HUES48 (cell line): ENCODE data around the gene GRIN3B.

Source experiments
- H3K27ac ChIP-seq: one replicate; pipeline ENCODE4 v1.7.0; 2013; ENCODE audit warnings: low read depth, low read length, inconsistent platforms
- H3K27me3 ChIP-seq: 2 replicates; pipeline ENCODE4 v1.6.1; 2013; ENCODE audit warnings: mild to moderate bottlenecking, low read length; ENCODE audit not compliant: control insufficient read depth, insufficient read depth
- H3K36me3 ChIP-seq: 2 replicates; pipeline ENCODE4 v1.6.1; 2013; ENCODE audit warnings: low read length; ENCODE audit not compliant: control insufficient read depth, insufficient read depth
- H3K4me1 ChIP-seq: 2 replicates; pipeline ENCODE4 v1.6.1; 2013; ENCODE audit warnings: mild to moderate bottlenecking, low read length; ENCODE audit not compliant: control insufficient read depth, insufficient read depth
- H3K4me3 ChIP-seq: 2 replicates; pipeline ENCODE4 v1.5.1; 2013; ENCODE audit warnings: mild to moderate bottlenecking, low read depth, low read length
- H3K9ac ChIP-seq: 2 replicates; pipeline ENCODE4 v1.6.1; 2013; ENCODE audit warnings: mild to moderate bottlenecking, low read depth, low read length, moderate library complexity
- H3K9me3 ChIP-seq: 2 replicates; pipeline ENCODE4 v1.6.1; 2013; ENCODE audit warnings: low read length; ENCODE audit not compliant: control insufficient read depth, insufficient read depth

GRIN3B gene

DNA sequence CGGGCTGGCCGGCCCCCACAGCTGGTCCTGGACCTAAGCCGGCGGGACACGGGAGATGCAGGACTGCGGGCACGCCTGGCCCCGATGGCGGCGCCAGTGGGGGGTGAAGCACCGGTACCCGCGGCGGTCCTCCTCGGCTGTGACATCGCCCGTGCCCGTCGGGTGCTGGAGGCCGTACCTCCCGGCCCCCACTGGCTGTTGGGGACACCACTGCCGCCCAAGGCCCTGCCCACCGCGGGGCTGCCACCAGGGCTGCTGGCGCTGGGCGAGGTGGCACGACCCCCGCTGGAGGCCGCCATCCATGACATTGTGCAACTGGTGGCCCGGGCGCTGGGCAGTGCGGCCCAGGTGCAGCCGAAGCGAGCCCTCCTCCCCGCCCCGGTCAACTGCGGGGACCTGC lies 3.1 kb downstream of the GRIN3B start:
- no peaks in the 10 kb centered on the region for H3K9me3 ChIP-seq
- H3K36me3 ChIP-seq = no peaks in the 10 kb centered on the region
- H3K4me1 ChIP-seq = no peaks in the 10 kb centered on the region
- H3K9ac ChIP-seq = no peak overlapping the region
- no peak overlapping the region for H3K4me3 ChIP-seq
- H3K27me3 ChIP-seq = peaks cover 22% of the 10 kb centered on the region
- H3K27ac ChIP-seq = no peak overlapping the region

DNA sequence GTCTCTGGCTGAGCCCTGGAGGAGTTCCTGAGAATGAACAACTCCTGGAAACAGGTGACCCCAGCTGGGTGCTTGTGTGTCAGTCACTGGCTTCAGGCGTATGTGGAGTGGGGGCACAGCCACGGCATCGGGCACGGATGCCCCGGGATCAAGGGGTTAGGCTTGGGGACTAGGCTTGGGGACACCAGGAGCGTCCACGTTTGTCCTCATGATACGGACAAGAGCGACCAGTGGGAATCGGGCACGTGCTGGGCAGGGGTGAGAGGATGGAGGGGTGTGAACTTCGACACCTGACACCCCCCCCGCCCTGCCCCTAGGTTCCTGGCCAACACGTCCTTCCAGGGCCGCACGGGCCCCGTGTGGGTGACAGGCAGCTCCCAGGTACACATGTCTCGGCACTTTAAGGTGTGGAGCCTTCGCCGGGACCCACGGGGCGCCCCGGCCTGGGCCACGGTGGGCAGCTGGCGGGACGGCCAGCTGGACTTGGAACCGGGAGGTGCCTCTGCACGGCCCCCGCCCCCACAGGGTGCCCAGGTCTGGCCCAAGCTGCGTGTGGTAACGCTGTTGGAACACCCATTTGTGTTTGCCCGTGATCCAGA lies 4.1 kb downstream of the GRIN3B start:
- H3K9ac ChIP-seq = no peak overlapping the region
- peaks cover 18% of the 10 kb centered on the region for H3K27me3 ChIP-seq
- no peak overlapping the region for H3K27ac ChIP-seq
- H3K4me3 ChIP-seq = no peak overlapping the region
- no peaks in the 10 kb centered on the region for H3K9me3 ChIP-seq
- H3K36me3 ChIP-seq = no peaks in the 10 kb centered on the region
- no peaks in the 10 kb centered on the region for H3K4me1 ChIP-seq

DNA sequence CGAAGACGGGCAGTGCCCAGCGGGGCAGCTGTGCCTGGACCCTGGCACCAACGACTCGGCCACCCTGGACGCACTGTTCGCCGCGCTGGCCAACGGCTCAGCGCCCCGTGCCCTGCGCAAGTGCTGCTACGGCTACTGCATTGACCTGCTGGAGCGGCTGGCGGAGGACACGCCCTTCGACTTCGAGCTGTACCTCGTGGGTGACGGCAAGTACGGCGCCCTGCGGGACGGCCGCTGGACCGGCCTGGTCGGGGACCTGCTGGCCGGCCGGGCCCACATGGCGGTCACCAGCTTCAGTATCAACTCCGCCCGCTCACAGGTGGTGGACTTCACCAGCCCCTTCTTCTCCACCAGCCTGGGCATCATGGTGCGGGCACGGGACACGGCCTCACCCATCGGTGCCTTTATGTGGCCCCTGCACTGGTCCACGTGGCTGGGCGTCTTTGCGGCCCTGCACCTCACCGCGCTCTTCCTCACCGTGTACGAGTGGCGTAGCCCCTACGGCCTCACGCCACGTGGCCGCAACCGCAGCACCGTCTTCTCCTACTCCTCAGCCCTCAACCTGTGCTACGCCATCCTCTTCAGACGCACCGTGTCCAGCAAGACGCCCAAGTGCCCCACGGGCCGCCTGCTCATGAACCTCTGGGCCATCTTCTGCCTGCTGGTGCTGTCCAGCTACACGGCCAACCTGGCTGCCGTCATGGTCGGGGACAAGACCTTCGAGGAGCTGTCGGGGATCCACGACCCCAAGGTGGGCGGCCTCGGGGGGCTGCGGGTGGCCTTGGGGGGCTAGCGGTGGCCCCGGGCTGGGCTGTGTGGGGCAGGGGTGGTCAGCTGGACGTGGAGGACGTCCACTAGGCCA lies 4.8 kb downstream of the GRIN3B start:
- H3K9me3 ChIP-seq = no peaks in the 10 kb centered on the region
- peaks cover 13% of the 10 kb centered on the region for H3K27me3 ChIP-seq
- no peaks in the 10 kb centered on the region for H3K4me1 ChIP-seq
- no peak overlapping the region for H3K27ac ChIP-seq
- H3K36me3 ChIP-seq = peaks cover 3% of the 10 kb centered on the region
- H3K9ac ChIP-seq = no peak overlapping the region
- H3K4me3 ChIP-seq = no peak overlapping the region

DNA sequence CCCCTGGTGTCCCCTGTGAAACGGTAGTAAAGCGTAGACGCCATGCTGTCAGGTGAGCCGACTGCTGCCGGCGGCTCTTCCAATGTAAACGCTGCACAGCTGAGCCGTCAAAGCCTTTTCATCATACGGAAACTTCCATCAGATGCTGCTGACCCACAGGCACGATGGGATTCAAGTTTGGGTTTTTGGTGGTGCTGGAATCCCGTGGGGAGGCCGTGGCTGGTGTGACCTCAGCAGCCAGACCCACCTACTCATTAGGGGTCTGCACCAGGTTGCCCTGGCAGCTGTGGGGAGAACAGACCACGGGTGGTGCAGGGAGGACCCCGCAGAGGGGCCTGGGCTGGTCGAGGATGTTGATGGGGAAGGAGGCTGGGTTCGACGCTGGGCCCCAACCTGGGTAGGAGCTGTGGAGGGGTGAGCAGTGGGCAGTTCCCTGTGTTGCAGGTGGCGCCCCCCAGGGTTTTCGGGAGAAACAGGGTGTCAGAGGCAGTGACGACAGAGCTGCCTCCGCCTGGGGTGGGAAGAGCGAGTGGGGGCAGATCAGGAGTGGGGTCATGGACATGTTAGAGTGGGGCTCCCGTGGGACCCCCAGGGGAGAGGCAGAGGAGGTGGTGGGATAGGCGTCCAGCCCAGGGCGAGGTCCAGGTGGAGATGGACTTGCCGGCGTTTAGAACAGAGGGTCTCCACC lies 6.6 kb downstream of the GRIN3B start:
- Histone ChIP-seq H3K4me1 (no peaks in the 10 kb centered on the region), H3K27me3 (no peaks in the 10 kb centered on the region), H3K9me3 (no peaks in the 10 kb centered on the region), H3K9ac (no peak overlapping the region), H3K27ac (no peak overlapping the region), H3K4me3 (no peak overlapping the region), H3K36me3 (peaks cover 17% of the 10 kb centered on the region)

DNA sequence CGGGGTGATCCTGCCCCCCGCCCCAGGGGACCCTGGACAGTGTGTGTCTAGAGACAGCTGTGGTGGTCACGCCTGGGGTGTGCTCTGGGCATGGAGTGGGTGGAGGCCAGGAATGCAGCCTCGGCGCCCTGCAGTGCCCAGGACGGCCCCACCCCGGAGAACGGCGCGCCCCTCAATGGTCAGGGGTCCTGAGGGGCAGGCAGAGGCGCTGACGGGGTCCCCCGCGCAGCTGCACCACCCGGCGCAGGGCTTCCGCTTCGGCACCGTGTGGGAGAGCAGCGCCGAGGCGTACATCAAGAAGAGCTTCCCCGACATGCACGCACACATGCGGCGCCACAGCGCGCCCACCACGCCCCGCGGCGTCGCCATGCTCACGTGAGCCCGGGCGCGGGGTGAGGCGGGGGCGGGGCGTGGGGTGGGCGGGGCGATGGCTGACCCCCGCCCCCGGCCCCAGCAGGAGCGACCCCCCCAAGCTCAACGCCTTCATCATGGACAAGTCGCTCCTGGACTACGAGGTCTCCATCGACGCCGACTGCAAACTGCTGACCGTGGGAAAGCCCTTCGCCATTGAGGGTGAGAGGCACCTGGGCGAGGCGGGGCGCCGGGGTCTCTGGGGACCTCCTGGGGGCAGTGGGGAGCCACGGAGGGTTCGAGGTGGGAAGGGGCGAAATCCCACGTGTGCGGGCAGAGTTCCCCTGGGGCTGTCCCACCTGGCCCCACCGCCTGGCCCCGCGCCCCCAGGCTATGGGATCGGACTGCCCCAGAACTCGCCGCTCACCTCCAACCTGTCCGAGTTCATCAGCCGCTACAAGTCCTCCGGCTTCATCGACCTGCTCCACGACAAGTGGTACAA lies 7.4 kb downstream of the GRIN3B start:
- H3K9me3 ChIP-seq = no peaks in the 10 kb centered on the region
- H3K9ac ChIP-seq = no peak overlapping the region
- no peak overlapping the region for H3K4me3 ChIP-seq
- H3K27ac ChIP-seq = no peak overlapping the region
- H3K27me3 ChIP-seq = no peaks in the 10 kb centered on the region
- no peaks in the 10 kb centered on the region for H3K4me1 ChIP-seq
- H3K36me3 ChIP-seq = peaks cover 23% of the 10 kb centered on the region

DNA sequence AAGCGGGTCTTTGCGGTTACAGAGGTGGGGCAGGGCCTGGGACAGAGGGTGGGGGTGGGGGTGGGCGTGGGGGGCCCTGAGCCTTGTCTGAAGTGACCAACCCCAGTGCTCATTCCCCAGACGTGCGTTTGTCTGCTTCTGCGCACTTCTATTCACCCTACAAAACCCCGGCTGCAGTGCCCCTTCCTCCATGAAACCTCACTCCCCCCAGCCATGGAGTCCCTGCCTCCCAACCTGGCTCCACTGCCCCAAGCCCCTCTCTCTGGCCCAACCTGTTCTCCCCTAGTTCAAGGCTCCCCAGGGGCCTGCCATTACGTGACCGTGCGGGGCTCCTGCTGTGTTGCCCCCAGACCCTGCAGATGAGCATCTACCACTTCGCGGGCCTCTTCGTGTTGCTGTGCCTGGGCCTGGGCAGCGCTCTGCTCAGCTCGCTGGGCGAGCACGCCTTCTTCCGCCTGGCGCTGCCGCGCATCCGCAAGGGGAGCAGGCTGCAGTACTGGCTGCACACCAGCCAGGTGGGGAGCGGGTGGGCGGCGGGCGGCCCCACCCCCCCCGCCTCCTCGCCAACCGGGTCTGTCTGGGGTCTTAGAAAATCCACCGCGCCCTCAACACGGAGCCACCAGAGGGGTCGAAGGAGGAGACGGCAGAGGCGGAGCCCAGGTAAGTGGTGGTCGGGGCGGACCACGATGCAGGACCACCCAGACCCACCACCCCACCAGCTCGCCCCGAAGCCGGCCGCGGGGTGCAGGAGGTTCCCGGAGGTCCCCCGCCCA lies 8.2 kb downstream of the GRIN3B start:
- Histone ChIP-seq H3K9me3 (no peaks in the 10 kb centered on the region), H3K9ac (no peak overlapping the region), H3K4me1 (no peaks in the 10 kb centered on the region), H3K27me3 (no peaks in the 10 kb centered on the region), H3K4me3 (no peak overlapping the region), H3K27ac (no peak overlapping the region), H3K36me3 (peaks cover 30% of the 10 kb centered on the region)

DNA sequence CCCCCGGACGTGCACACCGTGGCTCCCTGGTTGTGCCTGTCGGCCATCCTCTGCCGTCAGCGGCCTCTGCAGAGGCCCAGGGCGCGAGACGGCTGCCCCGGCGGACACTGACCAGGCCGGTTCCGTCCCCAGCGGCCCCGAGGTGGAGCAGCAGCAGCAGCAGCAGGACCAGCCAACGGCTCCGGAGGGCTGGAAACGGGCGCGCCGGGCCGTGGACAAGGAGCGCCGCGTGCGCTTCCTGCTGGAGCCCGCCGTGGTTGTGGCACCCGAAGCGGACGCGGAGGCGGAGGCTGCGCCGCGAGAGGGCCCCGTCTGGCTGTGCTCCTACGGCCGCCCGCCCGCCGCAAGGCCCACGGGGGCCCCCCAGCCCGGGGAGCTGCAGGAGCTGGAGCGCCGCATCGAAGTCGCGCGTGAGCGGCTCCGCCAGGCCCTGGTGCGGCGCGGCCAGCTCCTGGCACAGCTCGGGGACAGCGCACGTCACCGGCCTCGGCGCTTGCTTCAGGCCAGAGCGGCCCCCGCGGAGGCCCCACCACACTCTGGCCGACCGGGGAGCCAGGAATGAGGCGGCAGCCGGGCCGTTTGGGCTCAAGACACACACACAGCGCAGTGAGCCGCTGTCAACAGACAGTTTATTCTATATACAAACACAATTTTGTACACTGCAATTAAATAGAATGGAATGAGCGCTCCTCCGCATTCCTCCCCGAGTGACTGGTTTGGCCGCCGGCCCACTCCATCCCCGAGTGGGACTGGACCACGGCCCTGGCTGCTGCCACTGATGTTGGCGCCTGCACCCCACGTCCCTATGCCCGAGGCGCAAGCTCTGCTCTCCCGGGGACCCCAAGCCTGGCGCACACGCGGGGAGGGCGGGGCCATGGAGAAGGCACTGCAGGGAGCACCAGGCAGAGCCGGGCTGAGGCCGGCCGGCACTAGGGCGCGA lies 9.1 kb downstream of the GRIN3B start:
- Histone ChIP-seq H3K36me3 (peaks cover 38% of the 10 kb centered on the region), H3K4me1 (no peaks in the 10 kb centered on the region), H3K27me3 (no peaks in the 10 kb centered on the region), H3K9me3 (no peaks in the 10 kb centered on the region), H3K4me3 (no peak overlapping the region), H3K9ac (no peak overlapping the region), H3K27ac (no peak overlapping the region)

DNA sequence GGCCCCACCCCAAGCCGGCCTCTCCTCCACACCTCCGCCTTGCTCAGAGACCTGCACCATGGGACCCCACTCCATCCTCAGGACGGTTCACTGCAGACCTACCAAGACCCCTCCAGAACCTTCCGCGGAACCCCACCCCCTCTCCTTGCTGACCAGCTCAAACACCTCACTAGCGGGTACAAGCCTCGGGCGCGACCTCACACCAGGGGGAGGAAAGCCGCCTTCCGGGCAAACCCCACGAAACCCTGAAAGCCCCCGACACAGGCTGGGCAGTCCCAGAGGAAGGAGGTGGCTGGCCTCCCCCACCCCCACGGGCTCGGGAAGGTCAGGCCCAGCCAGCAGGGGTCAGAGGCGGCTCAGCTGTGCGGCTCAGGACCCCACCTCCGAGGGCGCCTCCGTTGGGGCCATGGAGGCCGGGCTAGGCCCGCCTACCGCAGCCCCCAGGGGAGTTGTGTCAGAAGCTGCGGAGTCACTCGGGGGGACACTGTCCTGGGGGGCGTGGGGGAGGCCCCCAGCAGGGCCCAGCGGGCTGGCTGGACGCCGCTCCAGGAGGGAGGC lies 9.8 kb downstream of the GRIN3B start:
- H3K27me3 ChIP-seq = no peaks in the 10 kb centered on the region
- H3K4me1 ChIP-seq = no peaks in the 10 kb centered on the region
- H3K4me3 ChIP-seq = no peak overlapping the region
- no peak overlapping the region for H3K27ac ChIP-seq
- H3K36me3 ChIP-seq = peaks cover 42% of the 10 kb centered on the region
- H3K9ac ChIP-seq = no peak overlapping the region
- H3K9me3 ChIP-seq = no peaks in the 10 kb centered on the region

DNA sequence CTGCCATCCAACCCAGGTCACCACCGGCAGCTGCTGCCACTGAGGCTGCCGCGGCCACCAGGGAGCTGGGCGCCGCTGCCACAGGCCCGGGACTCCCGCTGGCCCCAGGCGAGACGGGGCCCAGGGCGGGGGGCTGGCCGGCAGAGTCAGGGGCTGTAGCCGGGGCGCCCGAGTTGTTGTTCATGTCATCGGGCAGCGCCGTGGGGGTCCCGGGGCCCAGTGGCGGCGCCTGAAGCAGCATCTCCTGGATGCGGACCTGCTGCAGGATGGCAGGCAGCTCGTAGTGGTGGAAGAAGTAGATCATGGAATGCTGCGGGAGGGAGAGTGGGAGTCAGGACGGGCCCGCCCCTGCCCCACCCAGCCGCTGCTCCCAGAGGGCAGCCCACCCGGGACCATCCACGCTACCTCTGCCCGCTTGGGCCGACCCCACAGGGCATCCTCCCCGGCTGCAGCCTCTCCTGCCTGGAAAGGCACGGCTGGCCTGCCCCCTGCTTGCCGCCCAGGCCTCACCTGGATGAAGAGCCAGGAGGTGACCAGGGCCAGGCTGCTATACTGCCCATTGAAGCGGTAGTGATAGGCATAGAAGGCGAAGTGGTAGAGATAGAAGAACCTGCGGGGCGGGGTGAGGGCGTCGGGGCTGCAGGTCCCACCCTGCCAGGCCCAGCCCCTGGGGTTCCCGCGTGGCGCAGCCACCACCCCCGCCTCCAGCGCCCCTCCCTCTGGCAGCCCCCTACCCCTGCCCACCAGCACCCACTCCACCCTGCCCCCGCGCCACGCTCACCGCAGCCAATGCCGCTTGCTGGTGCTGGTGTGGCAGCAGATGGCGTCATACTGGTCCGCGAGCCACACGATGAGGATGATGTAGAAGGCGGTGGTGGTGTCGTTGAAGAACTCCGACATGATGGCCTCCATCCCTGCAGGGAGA lies 10.6 kb downstream of the GRIN3B start:
- H3K4me3 ChIP-seq = no peak overlapping the region
- H3K36me3 ChIP-seq = peaks cover 42% of the 10 kb centered on the region
- no peaks in the 10 kb centered on the region for H3K9me3 ChIP-seq
- H3K27ac ChIP-seq = no peak overlapping the region
- H3K27me3 ChIP-seq = no peaks in the 10 kb centered on the region
- peaks cover 4% of the 10 kb centered on the region; the same call in 1 of the 2 replicates for H3K4me1 ChIP-seq
- H3K9ac ChIP-seq = no peak overlapping the region
